A673 (cell line): ENCODE data around the gene TSHZ1. TPM values are rescaled to one million over a fixed set of nuclear protein-coding genes. Genes with fewer than 3 reads are reported as not detected.

Experiments
- BruUV-seq: library from RNA; stranded (reverse); fragments of 400-500 nt; replicated peaks from 2 replicates; lab custom pipeline; 2021; lab: Mats Ljungman, UMichigan
- CTCF ChIA-PET: fragments of 300-600 bp; sonication (Branson Sonifier 250); formaldehyde crosslinking; loops from one replicate; lab custom pipeline; 2022; ENCODE audit warnings: antibody characterized with exemption; lab: Charles Lee
- POLR2A ChIA-PET: fragments of 300-600 bp; sonication (Branson Sonifier 250); formaldehyde crosslinking; loops from one replicate; lab custom pipeline; 2022; ENCODE audit warnings: antibody characterized with exemption; ENCODE audit not compliant: low non-redundant PET; lab: Charles Lee
- DNase-seq: peaks from one replicate; pipeline ENCODE4 v3.0.0-alpha.2; 2015; ENCODE audit warnings: low spot score
- H3K27ac ChIP-seq: fragments of 200-600 bp; sonication (generic); 2 replicates; pipeline ENCODE4 v1.5.1; 2016; ENCODE audit warnings: mixed run types, low read depth, mild to moderate bottlenecking, mixed read lengths, antibody characterized with exemption, low read length; ENCODE audit not compliant: poor library complexity, severe bottlenecking
- H3K27me3 ChIP-seq: fragments of 200-600 bp; sonication (generic); replicated peaks from 2 replicates; pipeline ENCODE4 v1.6.1; 2017; ENCODE audit warnings: mixed run types, low read depth, mild to moderate bottlenecking, mixed read lengths, antibody characterized with exemption, low read length; ENCODE audit not compliant: insufficient read depth, poor library complexity
- H3K36me3 ChIP-seq: fragments of 200-600 bp; sonication (generic); 2 replicates; pipeline ENCODE4 v1.6.1; 2016; ENCODE audit warnings: mixed run types, mild to moderate bottlenecking, mixed read lengths, antibody characterized with exemption, low read length; ENCODE audit not compliant: insufficient read depth, poor library complexity, severe bottlenecking
- H3K4me1 ChIP-seq: fragments of 200-600 bp; sonication (generic); 2 replicates; pipeline ENCODE4 v1.6.1; 2017; ENCODE audit warnings: mixed run types, mild to moderate bottlenecking, mixed read lengths, antibody characterized with exemption, low read length; ENCODE audit not compliant: insufficient read depth, poor library complexity, severe bottlenecking
- H3K4me3 ChIP-seq: fragments of 200-600 bp; sonication (generic); 2 replicates; pipeline ENCODE4 v1.5.1; 2016; ENCODE audit warnings: low read depth, mixed run types, mild to moderate bottlenecking, mixed read lengths, low read length; ENCODE audit not compliant: poor library complexity, severe bottlenecking
- H3K9me3 ChIP-seq: fragments of 200-600 bp; sonication (generic); 2 replicates; pipeline ENCODE4 v1.6.1; 2016; ENCODE audit warnings: mixed run types, low read depth, mild to moderate bottlenecking, mixed read lengths, antibody characterized with exemption, low read length; ENCODE audit not compliant: poor library complexity, severe bottlenecking
- EZH2 ChIP-seq: fragments of 200-600 bp; sonication (generic); IDR thresholded peaks from 2 replicates; pipeline ENCODE4 v1.6.1; 2017; ENCODE audit warnings: borderline replicate concordance, low read depth, mild to moderate bottlenecking, mixed read lengths, antibody characterized with exemption, low read length; ENCODE audit not compliant: poor library complexity, severe bottlenecking
- intact Hi-C: fragments of 100-400 bp; cut with micrococcal nuclease; formaldehyde crosslinking; loops from one replicate; pipeline ENCODE4 v1.10.0; 2022; ENCODE audit not compliant: unreplicated experiment
- total RNA-seq: library from RNA; stranded (reverse); gene quantifications from 2 replicates; pipeline ENCODE4 v1.2.3, GENCODE V29; 2021
- TF ChIP-seq, protein P1 (sequence below): fragments of 300-800, 200-600 bp; sonication (generic); conservative IDR thresholded peaks from 2 replicates; pipeline ENCODE4 v1.5.1; 2017; ENCODE audit warnings: low read depth, mild to moderate bottlenecking, antibody characterized with exemption, low read length, moderate library complexity, mixed read lengths

The TSHZ1 gene
- total RNA-seq, 1 experiment from 2014 or later: 1.8 TPM

DNA sequence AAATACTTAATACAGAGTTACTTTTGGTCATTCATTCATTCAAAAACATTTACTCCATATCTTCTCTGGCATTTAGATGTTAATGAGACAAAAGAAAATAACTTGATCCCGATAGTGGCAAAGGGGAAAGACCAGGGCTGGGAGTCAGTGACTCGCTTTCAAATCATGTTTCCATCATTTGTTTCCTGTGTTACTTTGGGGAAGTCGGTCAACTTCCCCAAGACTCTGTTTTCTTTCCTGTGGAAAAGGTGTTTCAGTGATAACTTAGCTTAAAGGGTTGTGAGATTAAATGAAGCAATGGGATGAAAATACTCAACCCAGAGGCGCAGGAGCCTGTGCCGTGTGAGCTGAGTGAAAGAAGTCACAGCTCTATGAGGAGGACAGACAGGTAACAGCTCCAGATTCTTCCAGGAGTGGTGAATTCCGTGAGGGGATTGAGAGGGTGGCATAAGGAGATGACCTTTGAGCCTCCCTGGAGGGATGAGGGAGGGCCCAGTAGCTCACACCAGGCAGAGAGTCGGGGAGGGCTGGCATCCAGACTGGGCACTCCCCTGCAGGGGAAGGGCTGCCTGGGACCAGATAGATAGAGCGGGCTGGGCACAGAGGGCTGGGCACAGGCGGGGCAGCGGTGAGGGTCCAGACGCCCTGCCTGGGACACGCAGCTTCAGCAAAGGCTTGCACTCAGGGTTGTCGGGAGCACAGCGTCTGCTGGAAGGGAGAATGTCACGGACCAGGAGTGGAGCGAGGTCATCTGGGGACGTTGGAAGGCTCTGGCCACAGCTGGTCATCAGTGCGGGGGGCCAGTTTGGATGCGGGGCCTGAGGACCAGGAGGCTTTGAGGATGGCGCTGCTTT lies 70.1 kb downstream of the TSHZ1 start:
- H3K4me3 ChIP-seq: no peak overlapping the region
- no TSS peak for BruUV-seq
- intact Hi-C loops: no loop called here
- ChIA-PET POLR2A (no interaction called here), CTCF (no interaction called here)
- no peak overlapping the region for H3K27ac ChIP-seq
- no peak for DNase-seq
- H3K4me1 ChIP-seq: no peaks in the 10 kb centered on the region
- no peaks in the 10 kb centered on the region for H3K9me3 ChIP-seq
- TF ChIP-seq, protein P1, sequence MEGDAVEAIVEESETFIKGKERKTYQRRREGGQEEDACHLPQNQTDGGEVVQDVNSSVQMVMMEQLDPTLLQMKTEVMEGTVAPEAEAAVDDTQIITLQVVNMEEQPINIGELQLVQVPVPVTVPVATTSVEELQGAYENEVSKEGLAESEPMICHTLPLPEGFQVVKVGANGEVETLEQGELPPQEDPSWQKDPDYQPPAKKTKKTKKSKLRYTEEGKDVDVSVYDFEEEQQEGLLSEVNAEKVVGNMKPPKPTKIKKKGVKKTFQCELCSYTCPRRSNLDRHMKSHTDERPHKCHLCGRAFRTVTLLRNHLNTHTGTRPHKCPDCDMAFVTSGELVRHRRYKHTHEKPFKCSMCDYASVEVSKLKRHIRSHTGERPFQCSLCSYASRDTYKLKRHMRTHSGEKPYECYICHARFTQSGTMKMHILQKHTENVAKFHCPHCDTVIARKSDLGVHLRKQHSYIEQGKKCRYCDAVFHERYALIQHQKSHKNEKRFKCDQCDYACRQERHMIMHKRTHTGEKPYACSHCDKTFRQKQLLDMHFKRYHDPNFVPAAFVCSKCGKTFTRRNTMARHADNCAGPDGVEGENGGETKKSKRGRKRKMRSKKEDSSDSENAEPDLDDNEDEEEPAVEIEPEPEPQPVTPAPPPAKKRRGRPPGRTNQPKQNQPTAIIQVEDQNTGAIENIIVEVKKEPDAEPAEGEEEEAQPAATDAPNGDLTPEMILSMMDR: no peak
- no peak for TF ChIP-seq EZH2
- no peaks in the 10 kb centered on the region for H3K36me3 ChIP-seq
- H3K27me3 ChIP-seq: no peaks in the 10 kb centered on the region

DNA sequence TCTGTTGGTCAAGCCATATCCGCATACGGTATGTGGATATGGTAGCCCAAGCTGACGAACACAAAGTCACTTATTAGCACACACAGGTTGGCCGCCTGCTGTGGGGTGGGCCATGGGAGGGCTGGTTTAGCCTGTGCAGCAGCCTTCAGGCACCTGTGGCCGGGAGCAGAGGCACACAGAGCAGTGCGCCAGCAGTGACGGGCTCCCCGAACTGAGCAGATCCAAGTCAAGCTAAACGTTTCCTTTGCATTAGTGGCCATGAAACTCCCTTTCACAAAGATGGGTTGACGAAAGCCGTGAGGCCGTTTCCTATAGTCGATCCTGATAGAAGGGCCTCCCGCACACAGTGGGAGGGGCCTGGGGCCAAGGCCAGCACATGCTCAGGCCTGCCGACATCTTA lies 72.1 kb downstream of the TSHZ1 start:
- BruUV-seq: no TSS peak
- Histone ChIP-seq H3K9me3 (no peaks in the 10 kb centered on the region), H3K27ac (no peak overlapping the region), H3K4me1 (no peaks in the 10 kb centered on the region), H3K27me3 (no peaks in the 10 kb centered on the region), H3K4me3 (no peak overlapping the region), H3K36me3 (no peaks in the 10 kb centered on the region)
- intact Hi-C loops: no loop called here
- CTCF ChIA-PET: no interaction called here
- DNase-seq: no peak
- POLR2A ChIA-PET: no interaction called here
- TF ChIP-seq, protein P1: no peak
- no peak for TF ChIP-seq EZH2

DNA sequence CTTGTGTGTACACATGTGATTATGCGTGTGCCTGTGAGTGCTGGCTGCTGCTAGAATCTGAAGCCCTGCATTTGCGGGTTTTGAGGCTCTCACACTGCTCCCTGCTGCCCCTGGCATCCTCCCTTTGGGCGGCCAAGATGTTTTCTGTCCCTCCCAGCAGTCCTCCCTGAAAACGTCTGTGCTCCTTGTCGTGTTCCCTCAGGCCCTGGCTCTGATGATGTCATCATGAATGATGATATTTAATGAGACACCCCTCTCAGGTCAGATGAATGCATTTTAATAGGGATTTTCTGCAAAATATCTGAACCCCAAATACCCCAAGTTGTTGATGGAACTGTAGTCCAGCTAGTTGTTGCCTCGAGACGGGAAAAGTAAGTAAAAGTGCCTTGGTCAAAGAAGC lies 73.1 kb downstream of the TSHZ1 start:
- intact Hi-C loops: no loop called here
- Histone ChIP-seq H3K27me3 (no peaks in the 10 kb centered on the region), H3K4me1 (no peaks in the 10 kb centered on the region), H3K4me3 (no peak overlapping the region), H3K9me3 (no peaks in the 10 kb centered on the region), H3K27ac (no peak overlapping the region), H3K36me3 (no peaks in the 10 kb centered on the region)
- ChIA-PET POLR2A (no interaction called here), CTCF (no interaction called here)
- no peak for DNase-seq
- BruUV-seq: no TSS peak
- no peak for TF ChIP-seq EZH2
- TF ChIP-seq, protein P1: no peak
